Measurements from ENCODE around the gene MEX3A. TPM values are rescaled to one million over a fixed set of nuclear protein-coding genes. Genes with fewer than 3 reads are reported as not detected.

MEX3A gene
- total and polyA plus RNA-seq, 2 of the 8 experiments (the other 6 are each of a cell fraction or from before 2014, with no cell fraction given), result 34.1 to 52.4 TPM

- H4K8ac ChIP-seq (ENCODE audit: extremely low read depth, insufficient read depth, low read length), result no peak overlapping the region
- H3K27ac ChIP-seq (ENCODE audit: low read depth, low read length), result no peak overlapping the region
- no peak overlapping the region for H2BK120ac ChIP-seq (replicated peaks; ENCODE audit: low read depth, low read length)
- H2BK5ac ChIP-seq (ENCODE audit: low read depth, low read length), result no peak overlapping the region
- TF ChIP-seq EP300 (IDR thresholded peaks at IDR 0.05; ENCODE audit: borderline replicate concordance in 1 of 2, low read depth in 2 of 2, low read length in 2 of 2) (no peak), CTBP2 (IDR thresholded peaks at IDR 0.05; ENCODE audit: borderline replicate concordance, insufficient read depth, insufficient read length, low read length) (no peak), RBBP5 (IDR thresholded peaks at IDR 0.05; ENCODE audit: borderline replicate concordance, low read depth, low read length) (no peak)
- TF ChIP-seq, protein P1, sequence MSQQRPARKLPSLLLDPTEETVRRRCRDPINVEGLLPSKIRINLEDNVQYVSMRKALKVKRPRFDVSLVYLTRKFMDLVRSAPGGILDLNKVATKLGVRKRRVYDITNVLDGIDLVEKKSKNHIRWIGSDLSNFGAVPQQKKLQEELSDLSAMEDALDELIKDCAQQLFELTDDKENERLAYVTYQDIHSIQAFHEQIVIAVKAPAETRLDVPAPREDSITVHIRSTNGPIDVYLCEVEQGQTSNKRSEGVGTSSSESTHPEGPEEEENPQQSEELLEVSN (IDR thresholded peaks at IDR 0.05), result no peak
- no peak overlapping the region for H3K56ac ChIP-seq (replicated peaks; ENCODE audit: insufficient read length, low read depth, low read length)
- no peak overlapping the region for H2BK15ac ChIP-seq (ENCODE audit: low read length)
- H3K9me3 ChIP-seq (ENCODE audit: insufficient read depth in 2 of 2, low read depth in 1 of 2, low read length in 1 of 2), result no peaks in the 10 kb centered on the region
- no peaks in the 10 kb centered on the region for H3K27me3 ChIP-seq (replicated peaks in 1 of 4; ENCODE audit: control insufficient read depth in 3 of 4, extremely low read depth in 1 of 4, insufficient read depth in 3 of 4, low read length in 3 of 4)
- peaks cover 0 to 6% (median 0%) of the 10 kb centered on the region in 4 experiments; a peak in 2 of 7 replicates for H3K4me1 ChIP-seq (replicated peaks in 1 of 4; ENCODE audit: control insufficient read depth in 3 of 4, insufficient read depth in 4 of 4, low read length in 3 of 4)
- H2AK5ac ChIP-seq (ENCODE audit: low read depth, low read length), result 0 out of 2 replicates have a peak overlapping the region, but pooled peaks have one; percentile 19
- ChIA-PET CTCF (ENCODE audit: partially characterized antibody) (interaction anchor here (1.2 kb wide), 1 partner anchor 11 kb away, joined by 3 read pairs; no protein-coding TSS in a partner anchor), POLR2A (ENCODE audit: partially characterized antibody) (interaction anchor here (6.9 kb wide), 1 partner anchor 17 kb away, joined by 88 read pairs; no protein-coding TSS in a partner anchor)
- H4K5ac ChIP-seq (ENCODE audit: insufficient read length, low read depth, low read length), result no peak overlapping the region
- H3K4ac ChIP-seq (replicated peaks; ENCODE audit: insufficient read length, low read depth, low read length), result no peak overlapping the region
- FAIRE-seq, result no peak
- H4K91ac ChIP-seq (replicated peaks; ENCODE audit: insufficient read length, low read length), result no peak overlapping the region
- H3K9ac ChIP-seq (replicated peaks in 1 of 4; ENCODE audit: extremely low read depth in 1 of 4, low read depth in 3 of 4, low read length in 3 of 4), result peak overlapping the region; percentile 66 to 74 (median 69)
- peaks cover 2 to 7% (median 4%) of the 10 kb centered on the region in 4 experiments; a peak in 3 of 8 replicates for H3K36me3 ChIP-seq (ENCODE audit: control insufficient read depth in 2 of 4, insufficient read depth in 4 of 4, low read length in 3 of 4)
- peaks cover 2% of the 10 kb centered on the region in 2 experiments for H4K20me1 ChIP-seq (replicated peaks in 1 of 2; ENCODE audit: control insufficient read depth in 1 of 2, insufficient read depth in 2 of 2, low read length in 2 of 2)
- peak overlapping the region; percentile 64; the same call in 1 of the 2 replicates for H3K18ac ChIP-seq (ENCODE audit: extremely low read depth, low read length)
- peaks cover 0 to 28% of the 10 kb centered on the region in 2 experiments; a peak in 3 of 4 replicates for H3K79me2 ChIP-seq (ENCODE audit: control insufficient read depth in 1 of 2, insufficient read depth in 2 of 2, low read length in 2 of 2)
- peak overlapping the region; percentile 81 to 95 for H3K4me2 ChIP-seq (ENCODE audit: insufficient read depth in 1 of 2, low read depth in 2 of 2, low read length in 2 of 2)
- H2BK20ac ChIP-seq (ENCODE audit: low read length), result no peak overlapping the region
- peaks cover 2% of the 10 kb centered on the region; the same call in 1 of the 2 replicates for H3K79me1 ChIP-seq (ENCODE audit: low read depth, low read length)
- 38% methylated on average over 17 of the region's 17 CpGs; no CpG with 5 or more reads in 1 of the 2 experiments for WGBS, 2 experiments (ENCODE audit: extremely low coverage in 1 of 2, insufficient coverage in 1 of 2, insufficient read length in 1 of 2, insufficient replicate concordance in 2 of 2, low coverage in 1 of 2, low lambda C conversion rate in 2 of 2, missing lambda C conversion rate in 1 of 2)
- DNase-seq (ENCODE audit: low read depth in 1 of 2, low spot score in 2 of 2), result no peak
- H2BK12ac ChIP-seq (ENCODE audit: low read depth, low read length), result no peak overlapping the region
- peak overlapping the region; percentile 93 to 99 (median 96) for H3K4me3 ChIP-seq (ENCODE audit: extremely low read depth in 1 of 4, insufficient read depth in 2 of 4, low read depth in 3 of 4, low read length in 4 of 4)
- H2AFZ ChIP-seq (ENCODE audit: low read length), result no peak overlapping the region
- H3K14ac ChIP-seq (ENCODE audit: insufficient read length), result no peak overlapping the region
- H3K23me2 ChIP-seq (ENCODE audit: low read depth, low read length), result peaks cover 14% of the 10 kb centered on the region
- H3K23ac ChIP-seq (ENCODE audit: insufficient read length), result no peak overlapping the region
Measured at GRCh38 chr1:156055281-156056048, 26.8 kb downstream of the MEX3A start.

Measured in H1 (cell line).